IMR-90 (cell line): ENCODE data around the gene PTPRH. TPM values are rescaled to one million over a fixed set of nuclear protein-coding genes. Genes with fewer than 3 reads are reported as not detected.

Experiments used
- ATAC-seq: fragments of 200-7000 bp; cut with Tn5 transposase; 2 replicates; pipeline ENCODE4 v1.9.1; 2020; ENCODE audit warnings: low read depth, mild to moderate bottlenecking, moderate library complexity
- BruUV-seq: library from RNA; stranded (reverse); fragments of 400-500 nt; replicated peaks from 2 replicates; lab custom pipeline; 2021; lab: Mats Ljungman, UMichigan
- CTCF ChIA-PET: fragments of 300-600 bp; formaldehyde crosslinking; extraction: SDS; loops from one replicate; lab custom pipeline; 2021; ENCODE audit warnings: antibody characterized with exemption; lab: Yijun Ruan, JAX
- POLR2A ChIA-PET: fragments of 300-600 bp; sonication (Branson Sonifier 250); formaldehyde crosslinking; loops from one replicate; lab custom pipeline; 2022; ENCODE audit warnings: antibody characterized with exemption; ENCODE audit not compliant: unreplicated experiment; lab: Charles Lee
- DNase-seq: peaks from one replicate; pipeline ENCODE4 v3.0.0; 2013
- H2AFZ ChIP-seq: replicated peaks from 2 replicates; pipeline ENCODE3; 2013; ENCODE audit warnings: low read length, mild to moderate bottlenecking; ENCODE audit not compliant: poor library complexity
- H2AK5ac ChIP-seq: 2 replicates; pipeline ENCODE4 v1.6.1; 2013; ENCODE audit warnings: low read depth, low read length, inconsistent platforms
- H2AK9ac ChIP-seq: replicated peaks from 2 replicates; pipeline ENCODE3; 2013; ENCODE audit warnings: mild to moderate bottlenecking, low read depth, low read length, moderate library complexity; ENCODE audit not compliant: poor library complexity
- H2BK120ac ChIP-seq: 2 replicates; pipeline ENCODE4 v1.6.1; 2013; ENCODE audit warnings: low read depth, low read length, inconsistent platforms
- H2BK15ac ChIP-seq: 3 replicates; pipeline ENCODE4 v1.6.1; 2013; ENCODE audit warnings: low read depth, low read length, inconsistent platforms
- H2BK20ac ChIP-seq: 2 replicates; pipeline ENCODE4 v1.6.1; 2013; ENCODE audit warnings: low read depth, mild to moderate bottlenecking, inconsistent platforms, low read length, moderate library complexity
- H2BK5ac ChIP-seq: 2 replicates; pipeline ENCODE4 v1.6.1; 2013; ENCODE audit warnings: mild to moderate bottlenecking, low read depth, low read length, inconsistent platforms; ENCODE audit not compliant: poor library complexity, severe bottlenecking
- H3K14ac ChIP-seq: replicated peaks from 2 replicates; pipeline ENCODE4 v1.6.1; 2013; ENCODE audit warnings: low read depth, low read length, inconsistent platforms
- H3K18ac ChIP-seq: 2 replicates; pipeline ENCODE4 v1.6.1; 2013; ENCODE audit warnings: low read depth, low read length, control low read depth
- H3K23ac ChIP-seq: 2 replicates; pipeline ENCODE4 v1.6.1; 2013; ENCODE audit warnings: low read depth, low read length, inconsistent platforms
- H3K27ac ChIP-seq: 2 replicates; pipeline ENCODE4 v1.5.1; 2013; ENCODE audit warnings: mild to moderate bottlenecking, control low read depth, low read length; ENCODE audit not compliant: insufficient read depth
- H3K27me3 ChIP-seq: 2 replicates; pipeline ENCODE4 v1.6.1; 2013; ENCODE audit warnings: low read length; ENCODE audit not compliant: control insufficient read depth, insufficient read depth
- H3K36me3 ChIP-seq: 2 replicates; pipeline ENCODE4 v1.6.1; 2013; ENCODE audit warnings: low read length, mixed read lengths; ENCODE audit not compliant: control insufficient read depth, insufficient read depth
- H3K4ac ChIP-seq: 2 replicates; pipeline ENCODE4 v1.6.1; 2013; ENCODE audit warnings: low read depth, low read length, inconsistent platforms
- H3K4me1 ChIP-seq: 2 replicates; pipeline ENCODE4 v1.6.1; 2013; ENCODE audit warnings: low read length, mixed read lengths; ENCODE audit not compliant: control insufficient read depth, insufficient read depth
- H3K4me2 ChIP-seq: 2 replicates; pipeline ENCODE4 v1.6.1; 2013; ENCODE audit warnings: low read depth, mild to moderate bottlenecking, control low read depth, low read length, moderate library complexity
- H3K4me3 ChIP-seq: 2 replicates; pipeline ENCODE4 v1.5.1; 2013; ENCODE audit warnings: low read depth, mild to moderate bottlenecking, control low read depth, low read length, moderate library complexity; ENCODE audit not compliant: insufficient read depth
- H3K56ac ChIP-seq: 2 replicates; pipeline ENCODE4 v1.6.1; 2013; ENCODE audit warnings: low read length, inconsistent platforms; ENCODE audit not compliant: insufficient read depth; ENCODE audit errors: extremely low read depth
- H3K79me1 ChIP-seq, 2 experiments: 2 replicates each; pipeline ENCODE4 v1.6.1; 2013; ENCODE audit warnings: low read length in 2 of 2, inconsistent platforms in 1 of 2, low read depth in 1 of 2
- H3K9ac ChIP-seq: 2 replicates; pipeline ENCODE4 v1.6.1; 2013; ENCODE audit warnings: low read depth, low read length, control low read depth
- H3K9me1 ChIP-seq: 2 replicates; pipeline ENCODE4 v1.6.1; 2013; ENCODE audit warnings: low read length, inconsistent platforms; ENCODE audit not compliant: insufficient read depth
- H3K9me3 ChIP-seq: 2 replicates; pipeline ENCODE4 v1.6.1; 2013; ENCODE audit warnings: low read length; ENCODE audit not compliant: control insufficient read depth, insufficient read depth
- H4K20me1 ChIP-seq: 2 replicates; pipeline ENCODE4 v1.6.1; 2013; ENCODE audit warnings: low read length, inconsistent platforms; ENCODE audit not compliant: insufficient read depth
- H4K5ac ChIP-seq: 2 replicates; pipeline ENCODE4 v1.6.1; 2013; ENCODE audit warnings: mild to moderate bottlenecking, low read depth, low read length, control low read depth
- H4K8ac ChIP-seq, 2 experiments: 2 replicates each; pipeline ENCODE4 v1.6.1; 2013; ENCODE audit warnings: low read depth in 2 of 2, low read length in 2 of 2, control low read depth in 1 of 2, inconsistent platforms in 1 of 2
- H4K91ac ChIP-seq: 2 replicates; pipeline ENCODE4 v1.6.1; 2013; ENCODE audit warnings: low read depth, low read length, inconsistent platforms; ENCODE audit not compliant: insufficient read depth
- BHLHE40 ChIP-seq: fragments of 150-350 bp; IDR thresholded peaks from 2 replicates; pipeline ENCODE4 v1.6.1; 2016; ENCODE audit warnings: mild to moderate bottlenecking, low read depth, low read length
- CTCF ChIP-seq: conservative IDR thresholded peaks from 2 replicates; pipeline ENCODE4 v1.5.1; 2012; ENCODE audit warnings: mild to moderate bottlenecking, low read depth, low read length, improper control_type of control experiment
- MAFK ChIP-seq: IDR thresholded peaks from 2 replicates; pipeline ENCODE4 v1.6.1; 2012; ENCODE audit warnings: low read depth, low read length, improper control_type of control experiment
- NFE2L2 ChIP-seq: fragments of 150-350 bp; IDR thresholded peaks from 2 replicates; pipeline ENCODE4 v1.6.1; 2016; ENCODE audit warnings: low read depth, mild to moderate bottlenecking, low read length
- POLR2A ChIP-seq: IDR thresholded peaks from 2 replicates; pipeline ENCODE4 v1.6.1; 2012; ENCODE audit warnings: mild to moderate bottlenecking, low read depth, low read length
- RCOR1 ChIP-seq: IDR thresholded peaks from 2 replicates; pipeline ENCODE4 v1.6.1; 2012; ENCODE audit warnings: mild to moderate bottlenecking, low read length, improper control_type of control experiment; ENCODE audit not compliant: insufficient replicate concordance
- SMC3 ChIP-seq: fragments of 150-350 bp; IDR thresholded peaks from 2 replicates; pipeline ENCODE4 v1.6.1; 2016; ENCODE audit warnings: low read depth, mild to moderate bottlenecking, antibody characterized with exemption, low read length, moderate library complexity
- WGBS, 2 experiments: methylation state at CpG; one replicate each; pipeline versions ENCODE4 v1.1.5 to v1.1.7; 2013; ENCODE audit warnings: missing lambda C conversion rate in 2 of 2; ENCODE audit not compliant: insufficient read length in 1 of 2; ENCODE audit errors: extremely low coverage in 2 of 2; 5-methylcytosine and 5-hydroxymethylcytosine counted together
- dilution Hi-C: fragments of 300-500 bp; cut with HindIII; formaldehyde crosslinking; loops from one replicate; pipeline ENCODE4 v1.14.3; 2018; ENCODE audit warnings: low sequenced_read_pairs; ENCODE audit not compliant: unreplicated experiment
- in situ Hi-C: fragments of 300-500 bp; cut with MboI; formaldehyde crosslinking; loops from 3 replicates; pipeline ENCODE4 v1.14.3; 2019; ENCODE audit warnings: low sequenced_read_pairs, inconsistent platforms, mixed read lengths
- intact Hi-C: fragments of 100-400 bp; cut with micrococcal nuclease; formaldehyde crosslinking; loops from 2 replicates; pipeline ENCODE4 v1.10.0; 2022
- polyA plus RNA-seq, 3 experiments: library from polyadenylated mRNA; depleted of rRNA; stranded (reverse); fragments of >200 nt; gene quantifications; 2 replicates each; pipeline ENCODE4 v1.2.3, GENCODE V29; 2012; ENCODE audit warnings: low replicate concordance in 1 of 3
- total RNA-seq: library from RNA; depleted of rRNA; stranded (reverse); fragments of >200 nt; gene quantifications from 2 replicates; pipeline ENCODE4 v1.2.3, GENCODE V29; 2012
- TF ChIP-seq, protein P1 (sequence below): fragments of 150-350 bp; IDR thresholded peaks from 2 replicates; pipeline ENCODE4 v1.6.1; 2017; ENCODE audit warnings: mild to moderate bottlenecking, antibody characterized with exemption, low read length, low read depth

Gene PTPRH
- total and polyA plus RNA-seq, 2 of the 4 experiments (the other 2 are of a cell fraction), result 1.3 to 3.4 TPM

GRCh38 chr19:55232986-55233385 lies 23.7 kb upstream of the PTPRH start:
- H3K9me3 ChIP-seq, result no peaks in the 10 kb centered on the region
- no peak overlapping the region for H3K4ac ChIP-seq
- H3K14ac ChIP-seq, result no peak overlapping the region
- peaks cover 5% of the 10 kb centered on the region for H3K9me1 ChIP-seq
- no TSS peak for BruUV-seq
- H4K5ac ChIP-seq, result no peak overlapping the region
- H4K20me1 ChIP-seq, result peaks cover 11% of the 10 kb centered on the region
- H2BK5ac ChIP-seq, result no peak overlapping the region
- H3K4me3 ChIP-seq, result no peak overlapping the region
- intact Hi-C loops (no loop called here), dilution Hi-C loops (no loop called here), in situ Hi-C loops (no loop called here)
- H3K4me1 ChIP-seq, result no peaks in the 10 kb centered on the region
- CTCF ChIA-PET, result no interaction called here
- no peak overlapping the region for H2BK15ac ChIP-seq
- no peak overlapping the region for H4K91ac ChIP-seq
- no peak overlapping the region for H3K4me2 ChIP-seq
- WGBS, 2 experiments, result no CpG with 5 or more reads among the region's 5 CpGs
- no peak for ATAC-seq
- no peak overlapping the region for H3K23ac ChIP-seq
- no peak overlapping the region for H2AK9ac ChIP-seq
- H3K36me3 ChIP-seq, result peaks cover 63% of the 10 kb centered on the region
- TF ChIP-seq POLR2A, result no peak
- TF ChIP-seq CTCF, result no peak
- no peak for TF ChIP-seq MAFK
- no peak for TF ChIP-seq RCOR1
- TF ChIP-seq NFE2L2, result no peak
- TF ChIP-seq, protein P1, sequence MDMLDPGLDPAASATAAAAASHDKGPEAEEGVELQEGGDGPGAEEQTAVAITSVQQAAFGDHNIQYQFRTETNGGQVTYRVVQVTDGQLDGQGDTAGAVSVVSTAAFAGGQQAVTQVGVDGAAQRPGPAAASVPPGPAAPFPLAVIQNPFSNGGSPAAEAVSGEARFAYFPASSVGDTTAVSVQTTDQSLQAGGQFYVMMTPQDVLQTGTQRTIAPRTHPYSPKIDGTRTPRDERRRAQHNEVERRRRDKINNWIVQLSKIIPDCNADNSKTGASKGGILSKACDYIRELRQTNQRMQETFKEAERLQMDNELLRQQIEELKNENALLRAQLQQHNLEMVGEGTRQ, result no peak
- no peak for TF ChIP-seq BHLHE40
- no peak for TF ChIP-seq SMC3
- H4K8ac ChIP-seq, result no peak overlapping the region
- no peak overlapping the region for H2AK5ac ChIP-seq
- H3K27me3 ChIP-seq, result no peaks in the 10 kb centered on the region
- no peak overlapping the region for H3K56ac ChIP-seq
- H3K18ac ChIP-seq, result no peak overlapping the region
- H3K27ac ChIP-seq, result no peak overlapping the region
- no peak overlapping the region for H2BK120ac ChIP-seq
- H3K79me1 ChIP-seq, result peaks cover 6 to 24% of the 10 kb centered on the region in 2 experiments; a peak in 3 of 4 replicates
- no peak overlapping the region for H2BK20ac ChIP-seq
- POLR2A ChIA-PET, result no interaction called here
- DNase-seq, result no peak
- no peak overlapping the region for H3K9ac ChIP-seq
- H2AFZ ChIP-seq, result no peak overlapping the region
